ENCODE results near the gene COL6A5. TPM values are rescaled to one million over a fixed set of nuclear protein-coding genes. Genes with fewer than 3 reads are reported as not detected.

Gene COL6A5
- total and polyA plus RNA-seq, 2 of the 13 experiments (the other 11 are each of a cell fraction or from before 2014, with no cell fraction given): not detected

DNA sequence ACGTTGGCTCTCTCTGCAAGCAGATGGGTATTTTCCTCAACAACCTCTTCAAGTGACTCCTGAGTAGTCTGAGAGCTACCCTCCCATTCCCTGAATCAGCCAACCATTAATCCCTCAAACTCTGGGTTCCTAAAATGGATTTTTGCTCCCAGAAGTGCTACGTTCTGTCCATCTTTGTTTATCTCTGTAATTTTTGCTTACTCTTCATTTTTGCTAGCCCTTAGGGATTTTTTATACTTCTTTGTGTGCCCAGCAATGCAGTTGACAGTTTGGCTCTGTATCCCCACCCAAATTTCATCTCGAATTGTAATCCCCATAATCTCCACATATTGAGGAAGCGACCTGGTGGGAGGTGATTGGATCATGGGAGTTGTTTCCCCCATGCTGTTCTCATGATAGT is 35.4 kb upstream of the COL6A5 start:
- Histone ChIP-seq H3K36me3 (replicated peaks in 1 of 2; ENCODE audit: control insufficient read depth in 1 of 2, insufficient read depth in 2 of 2, low read length in 2 of 2) (no peaks in the 10 kb centered on the region), H3K9ac (ENCODE audit: insufficient read depth, low read depth, low read length) (no peak overlapping the region), H3K27me3 (ENCODE audit: control insufficient read depth in 1 of 2, insufficient read depth in 2 of 2, low read length in 2 of 2) (no peaks in the 10 kb centered on the region; a peak in 1 of 5 replicates), H3K4me2 (ENCODE audit: low read depth, low read length) (no peak overlapping the region), H3K79me2 (ENCODE audit: insufficient read depth, low read length) (no peaks in the 10 kb centered on the region), H3K9me3 (ENCODE audit: low read length) (no peaks in the 10 kb centered on the region), H2AFZ (ENCODE audit: low read length) (no peak overlapping the region), H4K20me1 (ENCODE audit: insufficient read depth, low read length) (no peaks in the 10 kb centered on the region), H3K27ac (ENCODE audit: extremely low read length, insufficient read depth, low read length) (no peak overlapping the region), H3K4me1 (ENCODE audit: insufficient read depth, low read length) (no peaks in the 10 kb centered on the region), H3K4me3 (replicated peaks in 1 of 3; ENCODE audit: insufficient read depth in 1 of 3, low read depth in 2 of 3, low read length in 3 of 3) (no peak overlapping the region)
- ChIA-PET POLR2A (no interaction called here), CTCF (ENCODE audit: low intra/inter-chr PET ratio, low total read pairs) (no interaction called here)
- ATAC-seq (no peak), DNase-seq (ENCODE audit: low spot score) (no peak), FAIRE-seq (no peak)
- BruUV-seq (replicated peaks): no TSS peak
- WGBS (ENCODE audit: low lambda C conversion rate): 5% methylated on average over 4 of the region's 4 CpGs
- TF ChIP-seq ATF1 (CRISPR knock-in tag; IDR thresholded peaks at IDR 0.05) (no peak), MED13 (CRISPR knock-in tag; IDR thresholded peaks at IDR 0.05) (no peak), MAFF (IDR thresholded peaks at IDR 0.05; ENCODE audit: low read depth, low read length) (peak; percentile 77), MAFK (conservative IDR thresholded peaks at IDR 0.05 in 1 of 2, IDR thresholded peaks at IDR 0.05 in 1 of 2; ENCODE audit: low read length in 2 of 2) (peak; percentile 79 to 84), MEF2D (CRISPR knock-in tag; IDR thresholded peaks at IDR 0.05) (no peak)
- TF ChIP-seq, protein P1, sequence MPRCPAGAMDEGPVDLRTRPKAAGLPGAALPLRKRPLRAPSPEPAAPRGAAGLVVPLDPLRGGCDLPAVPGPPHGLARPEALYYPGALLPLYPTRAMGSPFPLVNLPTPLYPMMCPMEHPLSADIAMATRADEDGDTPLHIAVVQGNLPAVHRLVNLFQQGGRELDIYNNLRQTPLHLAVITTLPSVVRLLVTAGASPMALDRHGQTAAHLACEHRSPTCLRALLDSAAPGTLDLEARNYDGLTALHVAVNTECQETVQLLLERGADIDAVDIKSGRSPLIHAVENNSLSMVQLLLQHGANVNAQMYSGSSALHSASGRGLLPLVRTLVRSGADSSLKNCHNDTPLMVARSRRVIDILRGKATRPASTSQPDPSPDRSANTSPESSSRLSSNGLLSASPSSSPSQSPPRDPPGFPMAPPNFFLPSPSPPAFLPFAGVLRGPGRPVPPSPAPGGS (CRISPR knock-in tag; IDR thresholded peaks at IDR 0.05): no peak
- intact Hi-C loops (cut with micrococcal nuclease; ENCODE audit: unreplicated experiment): no loop called here
- in situ Hi-C loops (cut with HindIII; ENCODE audit: extremely low pct_ligation_motif_present, low pct_unique_long_range_greater_than_20kb): no loop called here

DNA sequence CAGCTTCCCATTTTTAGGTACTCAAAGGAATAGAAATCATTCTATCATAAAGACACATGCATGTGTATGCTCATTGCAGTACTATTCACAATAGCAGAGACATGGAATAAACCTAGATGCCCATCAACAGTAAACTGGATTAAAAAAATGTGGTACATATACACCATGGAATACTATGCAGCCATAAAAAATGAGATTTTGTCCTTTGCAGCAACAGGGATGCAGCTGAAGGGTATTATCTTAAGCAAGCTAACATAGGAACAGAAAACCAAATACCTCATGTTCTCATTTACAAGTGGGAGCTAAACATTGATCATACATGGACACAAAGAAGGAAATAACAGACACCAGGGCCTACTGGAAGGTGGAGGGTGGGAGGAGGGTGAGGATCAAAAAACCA is 33.1 kb upstream of the COL6A5 start:
- POLR2A ChIA-PET: no interaction called here
- ATAC-seq (no peak), FAIRE-seq (no peak), DNase-seq (ENCODE audit: low spot score) (no peak)
- Histone ChIP-seq H3K79me2 (ENCODE audit: insufficient read depth, low read length) (no peaks in the 10 kb centered on the region), H3K4me1 (ENCODE audit: insufficient read depth, low read length) (no peaks in the 10 kb centered on the region), H3K4me3 (replicated peaks in 1 of 3; ENCODE audit: insufficient read depth in 1 of 3, low read depth in 2 of 3, low read length in 3 of 3) (no peak overlapping the region), H4K20me1 (ENCODE audit: insufficient read depth, low read length) (no peaks in the 10 kb centered on the region), H3K27me3 (ENCODE audit: control insufficient read depth in 1 of 2, insufficient read depth in 2 of 2, low read length in 2 of 2) (no peaks in the 10 kb centered on the region; a peak in 1 of 5 replicates), H3K9me3 (ENCODE audit: low read length) (no peaks in the 10 kb centered on the region), H2AFZ (ENCODE audit: low read length) (no peak overlapping the region), H3K36me3 (replicated peaks in 1 of 2; ENCODE audit: control insufficient read depth in 1 of 2, insufficient read depth in 2 of 2, low read length in 2 of 2) (no peaks in the 10 kb centered on the region), H3K4me2 (ENCODE audit: low read depth, low read length) (no peak overlapping the region), H3K27ac (ENCODE audit: extremely low read length, insufficient read depth, low read length) (no peak overlapping the region), H3K9ac (ENCODE audit: insufficient read depth, low read depth, low read length) (no peak overlapping the region)
- intact Hi-C loops (cut with micrococcal nuclease; ENCODE audit: unreplicated experiment): no loop called here
- no TSS peak for BruUV-seq (replicated peaks)
- CTCF ChIA-PET (ENCODE audit: low intra/inter-chr PET ratio, low total read pairs): no interaction called here
- in situ Hi-C loops (cut with HindIII; ENCODE audit: extremely low pct_ligation_motif_present, low pct_unique_long_range_greater_than_20kb): no loop called here
- TF ChIP-seq ZFP62 (CRISPR knock-in tag; IDR thresholded peaks at IDR 0.05) (no peak), SALL1 (CRISPR knock-in tag; IDR thresholded peaks at IDR 0.05) (no peak), TFE3 (CRISPR knock-in tag; IDR thresholded peaks at IDR 0.05) (no peak), DRAP1 (CRISPR knock-in tag; IDR thresholded peaks at IDR 0.05) (no peak)
